ENCODE measurements around the gene TEX44.

GRCh38 chr2:231589656-231590055 lies 3.0 kb upstream of the TEX44 start:
- TF ChIP-seq CTCF (IDR thresholded peaks at IDR 0.05; ENCODE audit: insufficient read depth, low read depth, low read length) (no peak), EZH2 (IDR thresholded peaks at IDR 0.05; ENCODE audit: insufficient read depth, low read length) (no peak)

Data from astrocyte (in vitro differentiated cells and primary cell).